ENCODE measurements around the gene RHBDF1. TPM values are rescaled to one million over a fixed set of nuclear protein-coding genes. Genes with fewer than 3 reads are reported as not detected.
"Not testable (repeated sequence)": the region's sequence is repeated elsewhere in the genome, so short reads cannot be mapped to it uniquely, and the experiment has no call there.

The RHBDF1 gene
- total and polyA plus RNA-seq, 8 donors, result 33.4 to 50.0 (median 39.7) TPM

- peak; percentile 61 for ATAC-seq
- peaks cover 0 to 29% of the 10 kb centered on the region in 2 donors for H3K4me1 ChIP-seq
- peak in 1 of 4 donors; percentile 78 for DNase-seq
- intact Hi-C loops (cut with DNase I), result no loop called here
- TF ChIP-seq CTCF (IDR thresholded peaks at IDR 0.05), result no peak
- no peaks in the 10 kb centered on the region for H3K36me3 ChIP-seq
- H3K9me3 ChIP-seq, result no peaks in the 10 kb centered on the region
- H3K27me3 ChIP-seq, result no peaks in the 10 kb centered on the region
- peak overlapping the region in 1 of 2 donors; percentile 77 for H3K27ac ChIP-seq
- no peak overlapping the region for H3K4me3 ChIP-seq
Measured at GRCh38 chr16:35011-35677, 37.3 kb downstream of the RHBDF1 start.

GRCh38 chr16:34648-34987, 37.8 kb downstream of the RHBDF1 start:
- H3K9me3 ChIP-seq, result no peaks in the 10 kb centered on the region
- ATAC-seq, result no peak
- peaks cover 0 to 27% of the 10 kb centered on the region in 2 donors for H3K4me1 ChIP-seq
- no peak overlapping the region for H3K4me3 ChIP-seq
- H3K27me3 ChIP-seq, result no peaks in the 10 kb centered on the region
- DNase-seq, result no peak
- no peaks in the 10 kb centered on the region for H3K36me3 ChIP-seq
- intact Hi-C loops (cut with DNase I), result no loop called here
- peak overlapping the region in 1 of 2 donors; percentile 77 for H3K27ac ChIP-seq
- no peak for TF ChIP-seq CTCF (IDR thresholded peaks at IDR 0.05)

GRCh38 chr16:33877-34647, 38.4 kb downstream of the RHBDF1 start:
- ATAC-seq (no peak), DNase-seq (peak in 1 of 4 donors; percentile 49)
- Histone ChIP-seq H3K9me3 (no peaks in the 10 kb centered on the region), H3K4me3 (no peak overlapping the region), H3K27me3 (no peaks in the 10 kb centered on the region), H3K27ac (peak overlapping the region in 1 of 2 donors; percentile 77), H3K36me3 (no peaks in the 10 kb centered on the region), H3K4me1 (peaks cover 0 to 21% of the 10 kb centered on the region in 2 donors)
- TF ChIP-seq CTCF (IDR thresholded peaks at IDR 0.05), result no peak
- intact Hi-C loops (cut with DNase I), result no loop called here

- peak in 1 of 4 donors; percentile 34 for DNase-seq
- intact Hi-C loops (cut with DNase I), result not testable (repeated sequence)
- peaks cover 0 to 14% of the 10 kb centered on the region in 2 donors for H3K4me1 ChIP-seq
Measured at GRCh38 chr16:33154-33876, 39.1 kb downstream of the RHBDF1 start.

GRCh38 chr16:30627-31026, 41.8 kb downstream of the RHBDF1 start:
- H3K36me3 ChIP-seq; H3K27me3 ChIP-seq; H3K9me3 ChIP-seq; H3K4me3 ChIP-seq; intact Hi-C loops (cut with DNase I); H3K27ac ChIP-seq; DNase-seq; ATAC-seq: not testable (repeated sequence)
- H3K4me1 ChIP-seq, result peaks cover 0 to 13% of the 10 kb centered on the region in 2 donors

More at GRCh38 chr16:33154-33876, 39.1 kb downstream of the RHBDF1 start:
- ATAC-seq, H3K36me3 ChIP-seq, H3K9me3 ChIP-seq, H3K4me3 ChIP-seq, H3K27ac ChIP-seq, H3K27me3 ChIP-seq: not testable (repeated sequence)

GRCh38 chr16:25926-26348, 46.5 kb downstream of the RHBDF1 start:
- H3K4me1 ChIP-seq; H3K9me3 ChIP-seq; H3K36me3 ChIP-seq; H3K4me3 ChIP-seq; DNase-seq; H3K27me3 ChIP-seq; H3K27ac ChIP-seq; intact Hi-C loops (cut with DNase I): not testable (repeated sequence)
- ATAC-seq, result peak; percentile 63

GRCh38 chr16:24151-24550, 48.3 kb downstream of the RHBDF1 start:
- H3K27me3 ChIP-seq; ATAC-seq; H3K27ac ChIP-seq; H3K36me3 ChIP-seq; H3K4me1 ChIP-seq; intact Hi-C loops (cut with DNase I); H3K4me3 ChIP-seq; H3K9me3 ChIP-seq: not testable (repeated sequence)
- peak in 1 of 4 donors; percentile 27 for DNase-seq

- intact Hi-C loops (cut with DNase I); ATAC-seq: not testable (repeated sequence)
Measured at GRCh38 chr16:20886-21285, 51.5 kb downstream of the RHBDF1 start.

GRCh38 chr16:17062-17765, 55.2 kb downstream of the RHBDF1 start:
- DNase-seq, result peak in 1 of 4 donors; percentile 55
- intact Hi-C loops (cut with DNase I), result not testable (repeated sequence)

More at GRCh38 chr16:20886-21285, 51.5 kb downstream of the RHBDF1 start:
- H3K4me3 ChIP-seq, H3K27ac ChIP-seq, H3K36me3 ChIP-seq, H3K9me3 ChIP-seq, H3K4me1 ChIP-seq, H3K27me3 ChIP-seq: not testable (repeated sequence)
- DNase-seq, result peak in 1 of 4 donors; percentile 57

More at GRCh38 chr16:17062-17765, 55.2 kb downstream of the RHBDF1 start:
- H3K4me1 ChIP-seq, H3K27me3 ChIP-seq, H3K4me3 ChIP-seq, H3K27ac ChIP-seq, H3K9me3 ChIP-seq, ATAC-seq, H3K36me3 ChIP-seq: not testable (repeated sequence)

Measured in left lung (tissue), 10 donors.